Coronary artery (tissue), 2 donors: Measurements from ENCODE around the gene PIK3R5.
A peak's percentile ranks its signal among the peaks of the same experiment; 100 is the strongest.

Experiments
- DNase-seq: peaks from one replicate; pipeline ENCODE4 v3.0.0-alpha.2; 2017; ENCODE audit warnings: low spot score
- H3K27ac ChIP-seq, 2 donors: fragments of 200-600 bp; sonication (generic); one replicate each; pipeline ENCODE4 v1.5.1; 2016 to 2019
- H3K4me3 ChIP-seq: fragments of 200-600 bp; sonication (generic); 2 replicates; pipeline ENCODE4 v1.5.1; 2016; ENCODE audit warnings: mild to moderate bottlenecking, moderate library complexity
- TF ChIP-seq, protein P1 (sequence below): fragments of 200-600 bp; sonication (generic); IDR thresholded peaks from one replicate; pipeline ENCODE4 v1.5.1; 2019; ENCODE audit warnings: antibody characterized with exemption

The PIK3R5 gene

DNA sequence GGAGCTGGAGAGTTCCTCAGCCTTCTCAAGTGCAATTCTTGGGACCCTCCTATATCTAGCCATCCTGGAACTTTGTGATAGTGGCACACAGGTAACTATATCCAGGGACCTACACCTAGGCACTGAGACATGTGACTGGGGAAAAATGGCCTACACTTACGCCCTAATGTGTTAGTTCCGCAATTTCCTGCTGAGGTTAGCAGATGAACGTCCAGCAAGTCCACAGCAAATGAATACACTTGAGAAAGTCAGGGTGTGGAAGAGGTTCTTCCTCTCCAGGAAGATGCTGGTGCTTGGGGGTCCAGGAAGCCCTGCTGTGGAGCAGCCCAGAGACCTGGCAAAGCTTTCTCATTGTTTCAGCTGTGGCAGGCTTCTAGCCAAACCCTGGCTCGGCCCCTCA, 20.8 kb downstream of the PIK3R5 start:
- TF ChIP-seq, protein P1, sequence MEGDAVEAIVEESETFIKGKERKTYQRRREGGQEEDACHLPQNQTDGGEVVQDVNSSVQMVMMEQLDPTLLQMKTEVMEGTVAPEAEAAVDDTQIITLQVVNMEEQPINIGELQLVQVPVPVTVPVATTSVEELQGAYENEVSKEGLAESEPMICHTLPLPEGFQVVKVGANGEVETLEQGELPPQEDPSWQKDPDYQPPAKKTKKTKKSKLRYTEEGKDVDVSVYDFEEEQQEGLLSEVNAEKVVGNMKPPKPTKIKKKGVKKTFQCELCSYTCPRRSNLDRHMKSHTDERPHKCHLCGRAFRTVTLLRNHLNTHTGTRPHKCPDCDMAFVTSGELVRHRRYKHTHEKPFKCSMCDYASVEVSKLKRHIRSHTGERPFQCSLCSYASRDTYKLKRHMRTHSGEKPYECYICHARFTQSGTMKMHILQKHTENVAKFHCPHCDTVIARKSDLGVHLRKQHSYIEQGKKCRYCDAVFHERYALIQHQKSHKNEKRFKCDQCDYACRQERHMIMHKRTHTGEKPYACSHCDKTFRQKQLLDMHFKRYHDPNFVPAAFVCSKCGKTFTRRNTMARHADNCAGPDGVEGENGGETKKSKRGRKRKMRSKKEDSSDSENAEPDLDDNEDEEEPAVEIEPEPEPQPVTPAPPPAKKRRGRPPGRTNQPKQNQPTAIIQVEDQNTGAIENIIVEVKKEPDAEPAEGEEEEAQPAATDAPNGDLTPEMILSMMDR, result no peak
- peak overlapping the region in 1 of 2 donors; percentile 64 for H3K27ac ChIP-seq
- no peak overlapping the region for H3K4me3 ChIP-seq
- DNase-seq, result no peak

DNA sequence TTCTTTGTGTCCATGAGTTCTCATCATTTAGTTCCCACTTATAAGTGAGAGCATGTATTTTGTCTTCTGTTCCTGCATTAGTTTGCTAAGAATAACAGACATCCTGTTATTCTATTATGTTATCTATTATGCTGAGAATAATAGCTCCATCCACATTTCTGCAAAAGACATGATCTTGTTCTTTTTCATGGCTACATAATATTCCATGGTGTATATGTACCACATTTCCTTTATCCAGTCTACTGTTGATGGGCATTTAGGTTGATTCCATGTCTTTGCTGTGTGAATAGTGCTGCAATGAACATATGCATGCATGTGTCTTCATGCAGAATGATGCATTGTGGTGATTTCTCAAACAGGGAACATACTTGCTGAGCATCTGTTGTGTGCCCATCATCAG, 21.4 kb downstream of the PIK3R5 start:
- no peak for DNase-seq
- Histone ChIP-seq H3K27ac (no peak overlapping the region), H3K4me3 (no peak overlapping the region)
- TF ChIP-seq, protein P1, result no peak

DNA sequence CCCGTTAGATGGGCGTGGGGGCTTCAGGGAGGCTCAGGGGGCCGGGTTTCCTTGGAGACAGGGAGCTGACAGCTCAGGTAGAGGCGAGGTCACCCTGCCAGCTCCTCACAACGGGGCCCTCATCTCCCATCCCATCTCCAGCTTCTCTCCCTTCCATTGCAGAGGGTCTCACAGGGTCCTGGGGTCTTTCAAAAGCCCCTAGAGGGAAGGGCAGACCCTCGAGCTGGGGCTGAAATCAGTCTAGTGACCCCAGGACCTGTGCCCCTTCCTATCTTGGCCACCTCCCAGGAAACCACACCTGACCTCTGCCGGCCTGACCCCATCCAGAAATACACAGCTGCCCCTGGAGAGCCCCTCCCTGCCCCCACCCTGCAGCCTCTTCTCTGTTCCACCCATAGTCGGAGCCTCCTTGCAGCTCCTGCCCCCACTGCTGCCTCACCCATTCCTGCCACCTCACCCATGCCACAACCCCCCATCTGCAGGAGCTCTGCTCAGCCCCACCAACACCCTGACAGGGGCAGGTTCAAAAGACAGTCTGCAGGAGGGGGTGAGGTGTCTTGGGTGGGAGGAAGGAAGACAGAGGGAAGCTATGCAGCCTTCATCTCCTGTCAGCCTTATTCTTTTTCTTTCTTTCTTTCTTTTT, 23.4 kb downstream of the PIK3R5 start:
- TF ChIP-seq, protein P1, result no peak
- H3K4me3 ChIP-seq, result no peak overlapping the region
- DNase-seq, result no peak
- no peak overlapping the region for H3K27ac ChIP-seq

GRCh38 chr17:8941520-8941919, 24.0 kb downstream of the PIK3R5 start:
- no peak for DNase-seq
- H3K4me3 ChIP-seq, result no peak overlapping the region

GRCh38 chr17:8940866-8941471, 24.5 kb downstream of the PIK3R5 start:
- Histone ChIP-seq H3K27ac (peak overlapping the region in 1 of 2 donors; percentile 28), H3K4me3 (no peak overlapping the region)
- no peak for DNase-seq
- TF ChIP-seq, protein P1, result no peak

More at GRCh38 chr17:8941520-8941919, 24.0 kb downstream of the PIK3R5 start:
- TF ChIP-seq, protein P1, result no peak
- H3K27ac ChIP-seq, result no peak overlapping the region

DNA sequence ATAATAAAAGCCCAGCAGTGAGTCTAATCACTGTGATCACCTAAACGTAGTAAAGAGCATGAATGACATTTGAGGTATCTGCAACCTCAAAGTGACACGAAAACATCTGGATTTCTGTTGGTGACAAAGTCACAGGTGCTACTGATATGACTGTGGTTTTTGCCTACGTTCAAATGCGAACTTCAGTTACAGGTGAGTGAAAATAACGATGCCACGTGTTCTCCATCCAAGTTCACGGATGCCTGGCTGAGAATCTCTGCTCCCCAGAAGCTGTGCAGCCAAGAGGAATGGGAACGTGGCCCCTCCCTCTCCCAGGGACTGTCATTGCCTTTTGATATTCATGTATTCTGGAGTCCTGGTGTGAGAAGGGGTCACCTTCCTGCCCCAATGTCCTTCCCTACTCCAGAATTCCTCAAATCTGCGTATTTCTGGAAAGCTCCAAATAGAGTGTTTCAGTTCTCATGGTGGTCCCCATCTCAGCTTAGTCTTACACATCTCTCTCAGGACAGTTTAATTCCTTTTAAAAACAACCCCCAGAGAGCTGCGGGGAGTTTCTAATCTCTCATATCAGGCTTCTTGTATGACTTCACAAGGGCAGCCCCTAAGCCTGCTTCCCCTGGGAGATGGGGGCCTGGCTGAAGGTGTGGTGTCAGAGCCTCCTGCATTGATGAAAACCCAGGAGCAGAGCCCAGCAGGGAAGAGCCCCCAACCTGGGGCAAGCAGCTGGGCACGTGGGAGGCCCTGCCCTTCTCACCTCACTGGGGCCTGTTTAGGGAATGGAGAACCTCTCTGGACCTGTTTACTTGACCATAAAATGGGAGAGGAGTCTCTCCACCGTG, 25.8 kb downstream of the PIK3R5 start:
- TF ChIP-seq, protein P1, result no peak
- Histone ChIP-seq H3K27ac (peak overlapping the region in 1 of 2 donors; percentile 7), H3K4me3 (no peak overlapping the region)
- no peak for DNase-seq
